MM.1S (cell line): Measurements from ENCODE around the gene PDZRN4.

Experiments used
- DNase-seq: peaks from one replicate; pipeline ENCODE4 v3.0.0-alpha.2; 2015
- H2AFZ ChIP-seq: fragments of 300-600 bp; sonication (generic); 2 replicates; pipeline ENCODE4 v1.6.0; 2016; ENCODE audit warnings: antibody characterized with exemption, low read length
- H3F3A ChIP-seq: fragments of 300-600 bp; sonication (generic); 2 replicates; pipeline ENCODE4 v1.6.1; 2016; ENCODE audit warnings: mild to moderate bottlenecking, antibody characterized with exemption, low read length, moderate library complexity, mixed read lengths; ENCODE audit not compliant: insufficient read depth
- H3K27ac ChIP-seq: fragments of 300-600 bp; sonication (generic); 2 replicates; pipeline ENCODE4 v1.5.1; 2016; ENCODE audit warnings: mild to moderate bottlenecking, low read length
- H3K27me3 ChIP-seq: fragments of 300-600 bp; sonication (generic); replicated peaks from 2 replicates; pipeline ENCODE4 v1.6.0; 2016; ENCODE audit warnings: low read length; ENCODE audit not compliant: insufficient read depth
- H3K36me3 ChIP-seq: fragments of 300-600 bp; sonication (generic); replicated peaks from 2 replicates; pipeline ENCODE4 v1.6.1; 2016; ENCODE audit warnings: mild to moderate bottlenecking, low read length, mixed read lengths; ENCODE audit not compliant: insufficient read depth
- H3K4me1 ChIP-seq: fragments of 300-600 bp; sonication (generic); 2 replicates; pipeline ENCODE4 v1.6.1; 2016; ENCODE audit warnings: low read length, mixed read lengths
- H3K4me2 ChIP-seq: fragments of 300-600 bp; sonication (generic); 2 replicates; pipeline ENCODE4 v1.6.0; 2016; ENCODE audit warnings: low read depth, low read length
- H3K4me3 ChIP-seq: fragments of 300-600 bp; sonication (generic); 2 replicates; pipeline ENCODE4 v1.5.1; 2016; ENCODE audit warnings: low read length, mixed read lengths
- H3K79me2 ChIP-seq: fragments of 300-600 bp; sonication (generic); 2 replicates; pipeline ENCODE4 v1.6.1; 2016; ENCODE audit warnings: mixed run types, low read length, mixed read lengths
- H3K9ac ChIP-seq: fragments of 300-600 bp; sonication (generic); 2 replicates; pipeline ENCODE4 v1.6.1; 2016; ENCODE audit warnings: low read length, mixed read lengths
- H3K9me2 ChIP-seq: fragments of 300-600 bp; sonication (generic); replicated peaks from 2 replicates; pipeline ENCODE4 v1.6.1; 2016; ENCODE audit warnings: mild to moderate bottlenecking, low read length, mixed read lengths; ENCODE audit not compliant: insufficient read depth
- H3K9me3 ChIP-seq: fragments of 300-600 bp; sonication (generic); replicated peaks from 2 replicates; pipeline ENCODE4 v1.6.1; 2016; ENCODE audit warnings: mild to moderate bottlenecking, low read length, mixed read lengths; ENCODE audit not compliant: insufficient read depth
- H4K20me1 ChIP-seq: fragments of 300-600 bp; sonication (generic); 2 replicates; pipeline ENCODE4 v1.6.1; 2016; ENCODE audit warnings: mild to moderate bottlenecking, low read length, moderate library complexity, mixed read lengths; ENCODE audit not compliant: insufficient read depth
- EZH2 ChIP-seq: fragments of 300-600 bp; sonication (generic); optimal IDR thresholded peaks from 2 replicates; pipeline ENCODE3; 2017; ENCODE audit warnings: low read depth, mild to moderate bottlenecking, antibody characterized with exemption, low read length, mixed read lengths
- EZH2phosphoT487 ChIP-seq: fragments of 300-600 bp; sonication (generic); IDR thresholded peaks from 2 replicates; pipeline ENCODE4 v1.6.1; 2018; ENCODE audit warnings: antibody characterized with exemption, low read length
- TF ChIP-seq, protein P1 (sequence below): fragments of 300-600 bp; sonication (generic); IDR thresholded peaks from 2 replicates; pipeline ENCODE4 v1.5.1; 2016; ENCODE audit warnings: antibody characterized with exemption, low read length, mixed read lengths

Gene PDZRN4

DNA sequence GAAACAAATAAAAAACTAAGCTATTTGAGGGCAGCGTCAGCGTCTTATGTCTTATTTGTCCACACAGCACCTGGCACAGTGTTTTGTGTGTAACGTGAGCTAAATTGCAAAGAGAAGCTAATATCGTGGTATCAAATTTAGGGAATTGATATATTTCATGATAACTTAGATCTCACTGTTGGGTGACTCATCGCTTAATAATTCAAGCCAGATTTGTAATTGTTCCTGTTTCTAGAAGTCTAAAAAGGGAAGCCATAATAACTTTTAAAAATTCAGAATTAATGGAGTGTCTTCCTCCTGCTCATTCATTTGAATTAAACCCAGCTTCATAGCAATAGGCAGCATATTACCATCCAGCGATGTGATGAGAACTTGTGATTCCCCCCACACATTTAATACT lies 214.7 kb downstream of the PDZRN4 start:
- H3K4me1 ChIP-seq: no peaks in the 10 kb centered on the region
- H3K27ac ChIP-seq: no peak overlapping the region
- H3K9me2 ChIP-seq: no peaks in the 10 kb centered on the region
- no peak overlapping the region for H3K4me3 ChIP-seq
- no peaks in the 10 kb centered on the region for H3K27me3 ChIP-seq
- no peak for TF ChIP-seq EZH2
- no peak for TF ChIP-seq EZH2phosphoT487
- TF ChIP-seq, protein P1, sequence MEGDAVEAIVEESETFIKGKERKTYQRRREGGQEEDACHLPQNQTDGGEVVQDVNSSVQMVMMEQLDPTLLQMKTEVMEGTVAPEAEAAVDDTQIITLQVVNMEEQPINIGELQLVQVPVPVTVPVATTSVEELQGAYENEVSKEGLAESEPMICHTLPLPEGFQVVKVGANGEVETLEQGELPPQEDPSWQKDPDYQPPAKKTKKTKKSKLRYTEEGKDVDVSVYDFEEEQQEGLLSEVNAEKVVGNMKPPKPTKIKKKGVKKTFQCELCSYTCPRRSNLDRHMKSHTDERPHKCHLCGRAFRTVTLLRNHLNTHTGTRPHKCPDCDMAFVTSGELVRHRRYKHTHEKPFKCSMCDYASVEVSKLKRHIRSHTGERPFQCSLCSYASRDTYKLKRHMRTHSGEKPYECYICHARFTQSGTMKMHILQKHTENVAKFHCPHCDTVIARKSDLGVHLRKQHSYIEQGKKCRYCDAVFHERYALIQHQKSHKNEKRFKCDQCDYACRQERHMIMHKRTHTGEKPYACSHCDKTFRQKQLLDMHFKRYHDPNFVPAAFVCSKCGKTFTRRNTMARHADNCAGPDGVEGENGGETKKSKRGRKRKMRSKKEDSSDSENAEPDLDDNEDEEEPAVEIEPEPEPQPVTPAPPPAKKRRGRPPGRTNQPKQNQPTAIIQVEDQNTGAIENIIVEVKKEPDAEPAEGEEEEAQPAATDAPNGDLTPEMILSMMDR: no peak
- H3K36me3 ChIP-seq: no peaks in the 10 kb centered on the region
- H3K79me2 ChIP-seq: no peaks in the 10 kb centered on the region
- H3F3A ChIP-seq: no peaks in the 10 kb centered on the region
- no peak overlapping the region for H3K9ac ChIP-seq
- H4K20me1 ChIP-seq: no peaks in the 10 kb centered on the region
- H2AFZ ChIP-seq: no peak overlapping the region
- no peaks in the 10 kb centered on the region for H3K9me3 ChIP-seq
- DNase-seq: no peak
- H3K4me2 ChIP-seq: no peak overlapping the region

DNA sequence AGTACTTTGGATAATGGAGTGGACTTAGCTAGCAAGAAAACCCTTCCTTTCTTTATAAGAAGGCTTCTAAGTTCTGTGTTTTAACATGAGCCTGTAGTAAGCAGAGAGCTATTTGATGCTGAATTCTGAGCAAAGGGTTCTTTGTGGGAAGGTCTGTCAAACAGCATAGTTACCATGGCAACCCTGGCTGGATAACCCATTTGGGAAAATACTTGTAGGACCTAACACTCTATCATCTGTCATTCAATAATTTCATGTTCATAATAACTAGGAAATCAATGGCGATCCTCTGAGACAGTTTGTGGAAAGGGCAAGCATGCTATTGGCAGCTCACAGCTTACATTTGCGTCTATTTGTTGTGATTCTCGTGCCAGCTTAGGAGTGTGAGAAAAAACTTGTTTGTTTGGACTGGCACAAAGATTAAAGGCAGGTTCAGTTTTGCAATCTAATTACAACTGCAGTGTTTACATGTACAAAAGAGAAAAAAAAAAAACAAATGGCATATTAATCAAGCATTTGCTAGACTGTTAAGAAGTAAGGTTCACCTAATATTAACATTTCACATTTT lies 219.2 kb downstream of the PDZRN4 start:
- no peaks in the 10 kb centered on the region for H3K79me2 ChIP-seq
- H3K4me3 ChIP-seq: no peak overlapping the region
- H3F3A ChIP-seq: no peaks in the 10 kb centered on the region
- TF ChIP-seq EZH2phosphoT487 (no peak), EZH2 (no peak)
- TF ChIP-seq, protein P1: no peak
- no peaks in the 10 kb centered on the region for H3K9me3 ChIP-seq
- H3K4me2 ChIP-seq: no peak overlapping the region
- H3K36me3 ChIP-seq: no peaks in the 10 kb centered on the region
- no peaks in the 10 kb centered on the region for H3K9me2 ChIP-seq
- H3K9ac ChIP-seq: no peak overlapping the region
- no peaks in the 10 kb centered on the region for H4K20me1 ChIP-seq
- no peak overlapping the region for H3K27ac ChIP-seq
- no peak for DNase-seq
- no peaks in the 10 kb centered on the region for H3K4me1 ChIP-seq
- H2AFZ ChIP-seq: no peak overlapping the region
- no peaks in the 10 kb centered on the region for H3K27me3 ChIP-seq

DNA sequence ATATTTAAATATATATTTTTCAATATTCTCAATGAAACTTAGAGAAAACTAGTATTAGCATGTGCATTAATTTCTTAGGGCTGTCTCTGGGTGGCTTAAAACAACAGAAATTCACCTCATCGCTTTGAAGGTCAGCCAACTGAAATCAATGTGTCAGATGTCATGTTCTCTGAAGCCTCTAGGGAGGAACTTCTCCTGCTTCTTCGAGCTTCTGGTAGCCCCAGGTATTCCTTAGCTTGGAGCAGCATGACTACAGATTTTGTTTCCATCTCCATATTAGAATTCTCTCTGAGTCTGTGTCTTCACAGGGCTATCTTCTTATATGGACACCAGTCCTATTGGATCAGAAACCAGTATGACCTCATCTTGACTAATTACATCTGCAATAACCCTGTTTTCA lies 221.5 kb downstream of the PDZRN4 start:
- TF ChIP-seq EZH2 (no peak), EZH2phosphoT487 (no peak)
- TF ChIP-seq, protein P1: no peak
- Histone ChIP-seq H4K20me1 (no peaks in the 10 kb centered on the region), H3K4me2 (no peak overlapping the region), H2AFZ (no peak overlapping the region), H3K9me3 (no peaks in the 10 kb centered on the region), H3K4me3 (no peak overlapping the region), H3K79me2 (no peaks in the 10 kb centered on the region), H3K36me3 (no peaks in the 10 kb centered on the region), H3K27me3 (no peaks in the 10 kb centered on the region), H3K4me1 (no peaks in the 10 kb centered on the region), H3K9ac (no peak overlapping the region), H3F3A (no peaks in the 10 kb centered on the region), H3K27ac (no peak overlapping the region), H3K9me2 (no peaks in the 10 kb centered on the region)
- no peak for DNase-seq
